ENCODE measurements around the gene PELO.

DNA sequence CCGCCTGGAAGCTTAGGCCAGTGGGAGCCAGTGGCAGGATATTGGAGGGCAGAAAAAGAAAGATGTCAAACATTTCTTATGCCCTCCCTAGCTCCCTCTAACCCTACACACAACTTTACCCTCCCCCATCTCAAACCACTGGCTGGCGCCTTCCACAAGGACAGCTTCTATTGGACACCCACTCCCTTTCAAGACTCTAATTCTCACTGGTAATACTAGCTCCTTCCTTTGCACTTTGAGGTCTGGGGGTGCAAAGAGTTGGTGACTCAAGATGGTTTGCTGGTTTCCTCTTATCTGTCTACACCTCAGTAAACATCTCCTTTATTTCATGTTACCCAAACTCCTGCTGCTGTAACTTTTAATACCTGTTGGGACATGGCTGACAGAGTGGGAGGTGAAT lies 11.6 kb upstream of the PELO start:
- TF ChIP-seq TCF4 (CRISPR knock-in tag; IDR thresholded peaks at IDR 0.05; ENCODE audit: borderline replicate concordance) (no peak), PPARA (CRISPR knock-in tag; IDR thresholded peaks at IDR 0.05; ENCODE audit: borderline replicate concordance) (no peak), RARB (CRISPR knock-in tag; IDR thresholded peaks at IDR 0.05) (no peak)
